Superior temporal gyrus (tissue), 1 donor: ENCODE results near the gene DPCD.
A peak's percentile ranks its signal among the peaks of the same experiment; 100 is the strongest.

ENCODE experiments used
- DNase-seq: peaks from one replicate; pipeline ENCODE4 v3.0.0-alpha.2; 2016; ENCODE audit errors: extremely low spot score

DPCD gene

GRCh38 chr10:101567165-101568006 is 20.7 kb upstream of the DPCD start:
- no peak for DNase-seq

GRCh38 chr10:101568054-101568745 is 19.9 kb upstream of the DPCD start:
- no peak for DNase-seq

- DNase-seq: no peak
Observed at GRCh38 chr10:101569323-101569621, 18.8 kb upstream of the DPCD start.

GRCh38 chr10:101569622-101570427 is 18.3 kb upstream of the DPCD start:
- DNase-seq: peak; percentile 80

GRCh38 chr10:101570428-101571270 is 17.5 kb upstream of the DPCD start:
- DNase-seq: no peak

- DNase-seq: no peak
Observed at GRCh38 chr10:101571271-101571925, 16.7 kb upstream of the DPCD start.

- DNase-seq: no peak
Observed at GRCh38 chr10:101572126-101572525, 16.0 kb upstream of the DPCD start.

- DNase-seq: no peak
Observed at GRCh38 chr10:101572785-101573184, 15.3 kb upstream of the DPCD start.

GRCh38 chr10:101573885-101574753 is 14.0 kb upstream of the DPCD start:
- DNase-seq: no peak

- no peak for DNase-seq
Observed at GRCh38 chr10:101575091-101575490, 13.0 kb upstream of the DPCD start.

- no peak for DNase-seq
Observed at GRCh38 chr10:101575580-101576210, 12.4 kb upstream of the DPCD start.

DNA sequence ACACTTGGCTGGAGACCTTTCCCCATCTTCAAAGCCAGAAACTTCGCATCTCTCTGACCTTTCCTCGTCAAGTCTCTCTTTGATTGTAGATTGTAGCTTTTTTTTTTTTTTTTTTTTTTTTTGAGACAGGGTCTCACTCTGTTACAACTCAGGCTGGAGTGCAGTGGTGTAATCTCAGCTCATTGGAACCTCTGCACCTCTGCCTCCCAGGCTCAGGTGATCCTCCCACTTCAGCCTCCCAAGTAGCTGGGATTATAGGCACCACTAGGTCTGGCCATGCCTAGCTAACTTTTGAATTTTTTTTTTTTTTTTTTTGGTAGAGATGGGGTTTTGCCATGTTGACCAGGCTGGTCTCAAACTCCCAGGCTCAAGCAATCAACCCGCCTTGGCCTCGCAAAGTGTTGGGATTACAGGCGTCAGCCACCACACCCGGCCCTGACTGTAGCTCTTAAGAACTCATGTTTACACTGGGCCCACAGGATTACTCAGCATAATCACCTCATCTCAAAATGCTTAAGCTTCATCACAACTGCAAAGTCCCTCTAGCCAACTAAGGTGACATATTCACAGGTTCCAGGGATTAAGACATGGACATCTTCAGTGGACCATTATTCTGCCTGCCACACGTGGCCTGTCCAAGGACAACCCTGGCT is 11.8 kb upstream of the DPCD start:
- no peak for DNase-seq

- DNase-seq: no peak
Observed at GRCh38 chr10:101577121-101577871, 10.8 kb upstream of the DPCD start.

- DNase-seq: no peak
Observed at GRCh38 chr10:101578192-101578591, 9.9 kb upstream of the DPCD start.

GRCh38 chr10:101578803-101579515 is 9.2 kb upstream of the DPCD start:
- no peak for DNase-seq

DNA sequence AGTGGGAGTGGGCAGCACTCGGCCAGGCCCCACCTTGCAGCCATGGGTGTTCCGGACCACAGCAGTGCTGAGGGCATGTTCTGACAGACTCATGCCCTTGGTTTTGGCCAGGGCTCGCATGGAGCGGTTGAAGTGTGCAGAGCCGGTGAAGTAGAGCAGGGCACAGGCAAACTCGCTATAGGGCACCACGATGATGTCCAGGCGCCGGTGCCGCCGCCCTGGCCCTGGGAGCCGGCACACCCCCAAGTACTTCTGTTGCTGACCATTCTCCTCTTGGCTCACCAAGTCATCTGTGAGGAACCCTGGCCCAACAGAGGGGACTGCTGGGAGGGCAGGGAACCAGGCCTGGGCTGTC is 8.6 kb upstream of the DPCD start:
- no peak for DNase-seq

DNA sequence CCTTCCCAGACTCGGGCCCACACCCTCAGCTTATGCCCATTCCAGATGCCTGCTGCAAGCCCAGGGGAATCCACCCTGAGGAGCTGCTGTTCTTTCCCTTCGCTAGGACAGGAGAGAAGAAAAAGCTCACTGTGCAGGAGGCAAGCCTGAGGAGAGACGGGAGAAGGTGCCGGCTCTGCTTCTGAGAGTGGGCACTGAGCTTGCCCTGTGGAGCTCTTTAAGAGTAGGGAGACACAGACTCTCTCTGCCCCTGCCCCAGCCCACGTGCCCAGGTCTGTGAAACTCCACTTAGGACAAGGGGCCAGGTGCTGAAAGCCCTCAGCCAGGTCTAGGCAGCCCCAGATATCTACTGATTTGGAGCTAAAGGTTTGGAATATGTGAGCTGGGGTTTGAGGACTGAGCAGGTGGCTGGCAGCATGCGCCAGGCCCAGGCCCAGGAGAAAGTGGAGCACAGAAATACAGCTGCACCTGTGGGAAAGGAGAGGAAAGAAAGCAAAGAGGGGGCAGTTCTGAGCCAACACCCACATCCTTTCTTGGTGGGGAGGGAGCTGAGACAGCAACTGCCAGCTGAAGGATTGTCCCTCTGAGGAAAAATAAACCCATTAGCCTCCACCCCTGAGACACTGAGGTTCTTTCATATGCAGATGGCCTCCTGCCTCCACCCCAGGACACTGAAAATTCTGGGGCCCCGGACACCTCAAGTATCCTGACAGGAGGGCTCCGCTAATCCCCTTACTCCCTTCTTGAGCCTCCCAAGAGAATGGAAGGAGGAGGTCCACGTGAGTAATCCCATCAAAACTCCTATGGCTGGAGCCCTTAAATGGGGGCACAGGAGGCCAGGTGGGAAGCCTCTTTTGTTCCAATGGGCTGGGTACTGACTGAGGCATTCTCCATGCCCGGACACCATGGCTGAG is 7.4 kb upstream of the DPCD start:
- no peak for DNase-seq
